ENCODE measurements around the gene ARHGAP12. TPM values are rescaled to one million over a fixed set of nuclear protein-coding genes. Genes with fewer than 3 reads are reported as not detected.
A peak's percentile ranks its signal among the peaks of the same experiment; 100 is the strongest.

Gene ARHGAP12
- total RNA-seq, 1 donor from 2014 or later: 32.2 TPM

DNA sequence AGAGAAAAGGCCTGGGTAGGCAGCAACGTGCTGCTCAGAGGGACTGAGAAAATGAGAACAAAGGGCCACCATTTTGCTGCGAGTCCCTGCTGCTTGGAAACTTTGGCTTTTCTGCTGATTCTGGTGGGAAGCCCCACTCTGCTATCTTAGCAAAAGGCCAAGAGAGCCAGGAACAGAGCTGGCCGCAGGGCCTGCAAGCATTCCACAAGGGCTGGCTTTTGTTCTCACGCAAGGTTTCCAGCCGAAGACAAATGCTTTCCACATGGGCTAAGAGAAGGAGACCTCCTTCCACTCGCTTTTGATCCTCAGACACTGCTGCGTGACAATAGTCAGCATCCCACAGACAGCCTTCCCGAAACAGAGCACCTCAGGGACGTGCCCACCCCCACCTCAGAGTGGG lies 163.1 kb downstream of the ARHGAP12 start:
- intact Hi-C loops (cut with DNase I): no loop called here
- DNase-seq (ENCODE audit: extremely low spot score in 2 of 2): no peak
- H3K4me1 ChIP-seq: peaks cover 9% of the 10 kb centered on the region
- TF ChIP-seq, protein P1, sequence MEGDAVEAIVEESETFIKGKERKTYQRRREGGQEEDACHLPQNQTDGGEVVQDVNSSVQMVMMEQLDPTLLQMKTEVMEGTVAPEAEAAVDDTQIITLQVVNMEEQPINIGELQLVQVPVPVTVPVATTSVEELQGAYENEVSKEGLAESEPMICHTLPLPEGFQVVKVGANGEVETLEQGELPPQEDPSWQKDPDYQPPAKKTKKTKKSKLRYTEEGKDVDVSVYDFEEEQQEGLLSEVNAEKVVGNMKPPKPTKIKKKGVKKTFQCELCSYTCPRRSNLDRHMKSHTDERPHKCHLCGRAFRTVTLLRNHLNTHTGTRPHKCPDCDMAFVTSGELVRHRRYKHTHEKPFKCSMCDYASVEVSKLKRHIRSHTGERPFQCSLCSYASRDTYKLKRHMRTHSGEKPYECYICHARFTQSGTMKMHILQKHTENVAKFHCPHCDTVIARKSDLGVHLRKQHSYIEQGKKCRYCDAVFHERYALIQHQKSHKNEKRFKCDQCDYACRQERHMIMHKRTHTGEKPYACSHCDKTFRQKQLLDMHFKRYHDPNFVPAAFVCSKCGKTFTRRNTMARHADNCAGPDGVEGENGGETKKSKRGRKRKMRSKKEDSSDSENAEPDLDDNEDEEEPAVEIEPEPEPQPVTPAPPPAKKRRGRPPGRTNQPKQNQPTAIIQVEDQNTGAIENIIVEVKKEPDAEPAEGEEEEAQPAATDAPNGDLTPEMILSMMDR (IDR thresholded peaks at IDR 0.05): no peak
- no peak for TF ChIP-seq POLR2A (IDR thresholded peaks at IDR 0.05)
- TF ChIP-seq POLR2AphosphoS5 (IDR thresholded peaks at IDR 0.05; ENCODE audit: insufficient read depth in 1 of 2, low read depth in 1 of 2): no peak
- H3K27ac ChIP-seq: peak overlapping the region; percentile 45
- no peaks in the 10 kb centered on the region for H3K27me3 ChIP-seq
- H3K9me3 ChIP-seq: no peaks in the 10 kb centered on the region
- H3K36me3 ChIP-seq: no peaks in the 10 kb centered on the region
- H3K4me3 ChIP-seq: no peak overlapping the region

DNA sequence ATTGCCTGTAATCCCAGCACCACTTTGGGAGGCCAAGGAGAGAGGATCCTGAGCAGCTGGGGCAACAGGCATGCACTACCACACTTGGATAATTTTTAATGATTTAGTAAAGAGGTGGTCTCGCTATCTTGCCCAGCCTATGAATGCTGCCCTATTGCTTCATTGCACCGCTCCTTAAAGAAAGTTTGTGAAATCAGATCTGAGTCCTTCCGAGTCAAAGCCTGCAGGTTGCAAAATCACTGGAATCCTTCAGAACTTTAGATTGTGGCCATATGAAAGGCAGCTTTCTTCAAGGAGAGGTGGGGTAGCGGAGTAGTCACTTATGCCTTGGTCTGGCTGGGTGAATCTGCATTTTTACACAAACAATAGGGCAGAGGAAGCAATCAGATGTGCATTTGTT lies 166.3 kb downstream of the ARHGAP12 start:
- Histone ChIP-seq H3K4me1 (peaks cover 20% of the 10 kb centered on the region), H3K27ac (no peak overlapping the region), H3K27me3 (no peaks in the 10 kb centered on the region), H3K9me3 (no peaks in the 10 kb centered on the region), H3K4me3 (no peak overlapping the region), H3K36me3 (no peaks in the 10 kb centered on the region)
- no peak for DNase-seq (ENCODE audit: extremely low spot score in 2 of 2)
- TF ChIP-seq, protein P1 (IDR thresholded peaks at IDR 0.05): no peak
- TF ChIP-seq POLR2A (IDR thresholded peaks at IDR 0.05): no peak
- no peak for TF ChIP-seq POLR2AphosphoS5 (IDR thresholded peaks at IDR 0.05; ENCODE audit: insufficient read depth in 1 of 2, low read depth in 1 of 2)
- intact Hi-C loops (cut with DNase I): loop anchor here (5.0 kb wide), 1 partner anchor 160 kb away; no protein-coding TSS in a partner anchor

DNA sequence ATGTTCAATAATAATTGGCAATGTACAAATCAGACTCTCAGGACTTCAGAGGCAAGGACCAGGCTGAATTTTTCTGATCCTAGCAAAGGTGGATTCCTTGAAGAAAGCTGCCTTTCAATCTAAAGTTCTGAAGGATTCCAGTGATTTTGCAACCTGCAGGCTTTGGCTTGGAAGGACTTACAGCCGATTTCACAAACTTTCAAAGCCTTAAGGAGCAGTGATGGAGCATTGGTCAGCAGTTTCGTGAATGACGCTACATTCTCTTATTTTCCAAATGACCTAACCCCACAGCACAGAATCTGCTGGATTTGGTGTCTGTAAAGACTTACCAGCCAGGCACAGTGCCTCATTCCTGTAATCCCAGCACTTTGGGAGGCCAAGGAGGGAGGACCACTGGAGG lies 167.5 kb downstream of the ARHGAP12 start:
- Histone ChIP-seq H3K27ac (peak overlapping the region; percentile 97), H3K4me1 (peaks cover 29% of the 10 kb centered on the region), H3K9me3 (no peaks in the 10 kb centered on the region), H3K4me3 (no peak overlapping the region), H3K27me3 (no peaks in the 10 kb centered on the region), H3K36me3 (no peaks in the 10 kb centered on the region)
- intact Hi-C loops (cut with DNase I): loop anchor here (1.0 to 5.0 kb wide), 2 partner anchors 159 to 977 kb away; no protein-coding TSS in a partner anchor
- no peak for DNase-seq (ENCODE audit: extremely low spot score in 2 of 2)
- no peak for TF ChIP-seq POLR2AphosphoS5 (IDR thresholded peaks at IDR 0.05; ENCODE audit: insufficient read depth in 1 of 2, low read depth in 1 of 2)

DNA sequence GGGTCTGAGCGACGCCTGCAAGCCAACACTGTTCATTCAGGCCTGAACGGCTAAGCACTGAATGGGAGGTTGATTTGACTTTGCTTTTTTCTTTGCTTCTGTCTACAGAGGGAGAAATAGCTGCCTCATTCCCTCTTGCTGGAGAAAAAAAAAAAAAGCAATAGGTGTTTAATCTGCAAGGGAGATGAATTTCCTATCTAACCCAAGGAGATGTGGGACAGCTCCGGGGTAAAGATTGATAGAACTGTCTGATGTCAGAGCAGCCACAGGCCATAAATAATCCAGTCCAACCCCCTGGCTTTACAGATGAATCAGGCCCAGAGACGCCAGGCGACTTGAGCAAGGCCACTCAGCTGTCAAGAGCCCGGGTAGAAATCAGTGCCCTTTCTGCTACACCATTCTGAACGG lies 168.0 kb downstream of the ARHGAP12 start:
- Histone ChIP-seq H3K4me3 (peak overlapping the region; percentile 38 to 80), H3K27ac (peak overlapping the region; percentile 97), H3K36me3 (no peaks in the 10 kb centered on the region), H3K4me1 (peaks cover 29% of the 10 kb centered on the region), H3K9me3 (no peaks in the 10 kb centered on the region), H3K27me3 (no peaks in the 10 kb centered on the region)
- no peak for DNase-seq (ENCODE audit: extremely low spot score in 2 of 2)
- intact Hi-C loops (cut with DNase I): loop anchor here (1.0 to 5.0 kb wide), 2 partner anchors 158 to 976 kb away; no protein-coding TSS in a partner anchor
- TF ChIP-seq, protein P1 (IDR thresholded peaks at IDR 0.05): no peak
- TF ChIP-seq POLR2AphosphoS5 (IDR thresholded peaks at IDR 0.05; ENCODE audit: insufficient read depth in 1 of 2, low read depth in 1 of 2): no peak
- TF ChIP-seq POLR2A (IDR thresholded peaks at IDR 0.05): no peak

DNA sequence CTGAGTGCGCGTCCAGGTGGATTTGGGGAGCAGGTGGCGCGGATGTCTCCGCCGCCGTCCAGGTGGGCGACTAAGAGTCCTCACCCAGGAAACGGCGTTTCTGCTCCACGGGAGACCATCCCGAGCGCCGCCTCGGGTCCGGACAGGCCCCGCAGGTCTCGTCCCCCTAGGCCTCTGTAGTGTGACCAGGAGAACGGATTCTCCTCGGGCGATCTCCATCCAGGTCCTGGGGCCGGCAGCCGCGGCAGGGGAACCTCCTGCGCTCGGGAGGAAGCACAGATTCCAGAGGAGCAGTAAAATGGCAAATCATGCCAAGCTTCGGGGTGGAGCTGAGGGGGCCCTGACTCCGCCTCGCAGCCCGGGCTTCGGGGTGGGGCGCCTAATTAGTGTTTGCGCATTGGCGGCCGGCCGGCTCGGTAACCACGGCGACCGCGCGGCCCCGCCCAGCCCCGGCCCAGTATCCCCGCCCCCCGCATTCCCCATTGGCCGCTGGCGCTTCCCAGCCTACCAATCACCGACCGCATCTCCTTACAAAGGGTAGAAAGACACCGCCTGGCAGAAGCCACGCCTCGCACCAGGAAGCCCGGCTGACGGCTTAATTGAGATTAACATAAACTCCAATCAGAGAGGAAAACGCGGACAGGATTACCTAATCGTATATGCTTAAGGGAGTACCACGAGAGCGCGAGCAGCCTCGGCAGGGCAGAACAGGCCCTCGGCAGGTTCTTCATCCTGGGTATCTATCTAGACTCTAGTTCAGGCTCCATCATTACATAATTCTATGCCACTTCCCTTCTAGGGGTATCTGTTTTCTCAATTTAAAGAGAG lies 168.6 kb downstream of the ARHGAP12 start:
- intact Hi-C loops (cut with DNase I): loop anchor here (2.0 to 5.0 kb wide), 3 partner anchors 53 to 729 kb away; partner anchors contain the start of gene ZNF438
- peak; percentile 99 for DNase-seq (ENCODE audit: extremely low spot score in 2 of 2)
- H3K36me3 ChIP-seq: no peaks in the 10 kb centered on the region
- H3K9me3 ChIP-seq: no peaks in the 10 kb centered on the region
- TF ChIP-seq POLR2A (IDR thresholded peaks at IDR 0.05) (peak in 1 of 2 donors; percentile 96), POLR2AphosphoS5 (IDR thresholded peaks at IDR 0.05; ENCODE audit: insufficient read depth in 1 of 2, low read depth in 1 of 2) (peak; percentile 91 to 99)
- TF ChIP-seq, protein P1 (IDR thresholded peaks at IDR 0.05): no peak
- no peaks in the 10 kb centered on the region for H3K27me3 ChIP-seq
- H3K4me1 ChIP-seq: peaks cover 33% of the 10 kb centered on the region
- peak overlapping the region; percentile 97 for H3K27ac ChIP-seq
- H3K4me3 ChIP-seq: peak overlapping the region; percentile 71 to 80

Data from vagina (tissue), 2 donors.